Measurements from ENCODE around the gene ABCF2. TPM values are rescaled to one million over a fixed set of nuclear protein-coding genes. Genes with fewer than 3 reads are reported as not detected.

The ABCF2 gene
- polyA plus RNA-seq, 1 donor (not counting 4 experiments of a cell fraction or from before 2014, with no cell fraction given) = 33.3 TPM

- Histone ChIP-seq H3K4me3 (ENCODE audit: control insufficient read depth in 2 of 3, extremely low read depth in 1 of 3, insufficient read depth in 2 of 3, low read depth in 1 of 3, low read length in 3 of 3) (no peak overlapping the region), H3K9ac (ENCODE audit: control insufficient read depth, extremely low read depth, insufficient read depth, low read length) (no peak overlapping the region), H2AFZ (ENCODE audit: control insufficient read depth, low read length) (no peak overlapping the region), H3K36me3 (ENCODE audit: control insufficient read depth in 2 of 2, extremely low read depth in 1 of 2, insufficient read depth in 2 of 2, low read length in 2 of 2) (peaks cover 18 to 32% of the 10 kb centered on the region in 2 experiments), H3K4me1 (ENCODE audit: control insufficient read depth, extremely low read depth, insufficient read depth, low read length) (no peaks in the 10 kb centered on the region), H3K27ac (ENCODE audit: control insufficient read depth, insufficient read depth, low read length) (no peak overlapping the region), H3K79me2 (ENCODE audit: control insufficient read depth, insufficient read depth, low read length) (peaks cover 29% of the 10 kb centered on the region), H3K9me1 (ENCODE audit: control insufficient read depth, extremely low read depth, insufficient read depth, low read length) (no peaks in the 10 kb centered on the region), H3K27me3 (ENCODE audit: control insufficient read depth, extremely low read depth, insufficient read depth, low read length) (no peaks in the 10 kb centered on the region), H3K4me2 (ENCODE audit: control insufficient read depth, extremely low read depth, insufficient read depth, low read depth, low read length) (no peak overlapping the region), H3K9me3 (ENCODE audit: control insufficient read depth, low read depth, low read length) (no peaks in the 10 kb centered on the region), H4K20me1 (ENCODE audit: control insufficient read depth, extremely low read depth, insufficient read depth, low read length) (peaks cover 8% of the 10 kb centered on the region)
- DNase-seq (ENCODE audit: low read depth, low spot score) (no peak), FAIRE-seq (no peak)
- dilution Hi-C loops (cut with MboI; ENCODE audit: extremely low pct_ligation_motif_present, low sequenced_read_pairs) = no loop called here
- TF ChIP-seq CTCF (optimal IDR thresholded peaks at IDR 0.05 in 1 of 3, IDR thresholded peaks at IDR 0.05 in 1 of 3, conservative IDR thresholded peaks at IDR 0.05 in 1 of 3; ENCODE audit: extremely low read depth in 1 of 3, insufficient read depth in 2 of 3, low read length in 3 of 3) = no peak
These were observed 12.2 kb upstream of the ABCF2 start for GRCh38 chr7:151238924-151239836.

GRCh38 chr7:151238190-151238810 is 11.3 kb upstream of the ABCF2 start:
- Histone ChIP-seq H3K9me3 (ENCODE audit: control insufficient read depth, low read depth, low read length) (no peaks in the 10 kb centered on the region), H3K79me2 (ENCODE audit: control insufficient read depth, insufficient read depth, low read length) (peaks cover 38% of the 10 kb centered on the region), H3K27me3 (ENCODE audit: control insufficient read depth, extremely low read depth, insufficient read depth, low read length) (no peaks in the 10 kb centered on the region), H3K36me3 (ENCODE audit: control insufficient read depth in 2 of 2, extremely low read depth in 1 of 2, insufficient read depth in 2 of 2, low read length in 2 of 2) (peaks cover 18 to 35% of the 10 kb centered on the region in 2 experiments), H3K27ac (ENCODE audit: control insufficient read depth, insufficient read depth, low read length) (no peak overlapping the region), H3K4me1 (ENCODE audit: control insufficient read depth, extremely low read depth, insufficient read depth, low read length) (peaks cover 4% of the 10 kb centered on the region), H4K20me1 (ENCODE audit: control insufficient read depth, extremely low read depth, insufficient read depth, low read length) (peaks cover 8% of the 10 kb centered on the region), H2AFZ (ENCODE audit: control insufficient read depth, low read length) (no peak overlapping the region), H3K4me2 (ENCODE audit: control insufficient read depth, extremely low read depth, insufficient read depth, low read depth, low read length) (no peak overlapping the region), H3K4me3 (ENCODE audit: control insufficient read depth in 2 of 3, extremely low read depth in 1 of 3, insufficient read depth in 2 of 3, low read depth in 1 of 3, low read length in 3 of 3) (no peak overlapping the region), H3K9me1 (ENCODE audit: control insufficient read depth, extremely low read depth, insufficient read depth, low read length) (no peaks in the 10 kb centered on the region), H3K9ac (ENCODE audit: control insufficient read depth, extremely low read depth, insufficient read depth, low read length) (no peak overlapping the region)
- dilution Hi-C loops (cut with MboI; ENCODE audit: extremely low pct_ligation_motif_present, low sequenced_read_pairs) = no loop called here
- DNase-seq (ENCODE audit: low read depth, low spot score) (no peak), FAIRE-seq (no peak)
- TF ChIP-seq EZH2 (IDR thresholded peaks at IDR 0.05; ENCODE audit: low read length) (no peak), CTCF (optimal IDR thresholded peaks at IDR 0.05 in 1 of 3, IDR thresholded peaks at IDR 0.05 in 1 of 3, conservative IDR thresholded peaks at IDR 0.05 in 1 of 3; ENCODE audit: extremely low read depth in 1 of 3, insufficient read depth in 2 of 3, low read length in 3 of 3) (no peak)

All from keratinocyte (primary cell).